Fibroblast of mammary gland (primary cell): ENCODE measurements around the gene ARHGAP19.

Source experiments
- DNase-seq: peaks from one replicate; pipeline ENCODE4 v3.0.0-alpha.2; 2010; ENCODE audit warnings: low read depth
- H3K4me3 ChIP-seq: 2 replicates; pipeline ENCODE4 v1.5.1; 2011; ENCODE audit warnings: low read depth, mild to moderate bottlenecking, low read length, moderate library complexity; ENCODE audit not compliant: control insufficient read depth
- TF ChIP-seq, protein P1 (sequence below): conservative IDR thresholded peaks from 2 replicates; pipeline ENCODE4 v1.5.1; 2011; ENCODE audit warnings: low read depth, low read length, inconsistent platforms; ENCODE audit not compliant: control insufficient read depth, insufficient read depth

ARHGAP19 gene

GRCh38 chr10:97254694-97255093, 37.7 kb downstream of the ARHGAP19 start:
- no peak for DNase-seq
- TF ChIP-seq, protein P1, sequence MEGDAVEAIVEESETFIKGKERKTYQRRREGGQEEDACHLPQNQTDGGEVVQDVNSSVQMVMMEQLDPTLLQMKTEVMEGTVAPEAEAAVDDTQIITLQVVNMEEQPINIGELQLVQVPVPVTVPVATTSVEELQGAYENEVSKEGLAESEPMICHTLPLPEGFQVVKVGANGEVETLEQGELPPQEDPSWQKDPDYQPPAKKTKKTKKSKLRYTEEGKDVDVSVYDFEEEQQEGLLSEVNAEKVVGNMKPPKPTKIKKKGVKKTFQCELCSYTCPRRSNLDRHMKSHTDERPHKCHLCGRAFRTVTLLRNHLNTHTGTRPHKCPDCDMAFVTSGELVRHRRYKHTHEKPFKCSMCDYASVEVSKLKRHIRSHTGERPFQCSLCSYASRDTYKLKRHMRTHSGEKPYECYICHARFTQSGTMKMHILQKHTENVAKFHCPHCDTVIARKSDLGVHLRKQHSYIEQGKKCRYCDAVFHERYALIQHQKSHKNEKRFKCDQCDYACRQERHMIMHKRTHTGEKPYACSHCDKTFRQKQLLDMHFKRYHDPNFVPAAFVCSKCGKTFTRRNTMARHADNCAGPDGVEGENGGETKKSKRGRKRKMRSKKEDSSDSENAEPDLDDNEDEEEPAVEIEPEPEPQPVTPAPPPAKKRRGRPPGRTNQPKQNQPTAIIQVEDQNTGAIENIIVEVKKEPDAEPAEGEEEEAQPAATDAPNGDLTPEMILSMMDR: no peak
- H3K4me3 ChIP-seq: no peak overlapping the region

DNA sequence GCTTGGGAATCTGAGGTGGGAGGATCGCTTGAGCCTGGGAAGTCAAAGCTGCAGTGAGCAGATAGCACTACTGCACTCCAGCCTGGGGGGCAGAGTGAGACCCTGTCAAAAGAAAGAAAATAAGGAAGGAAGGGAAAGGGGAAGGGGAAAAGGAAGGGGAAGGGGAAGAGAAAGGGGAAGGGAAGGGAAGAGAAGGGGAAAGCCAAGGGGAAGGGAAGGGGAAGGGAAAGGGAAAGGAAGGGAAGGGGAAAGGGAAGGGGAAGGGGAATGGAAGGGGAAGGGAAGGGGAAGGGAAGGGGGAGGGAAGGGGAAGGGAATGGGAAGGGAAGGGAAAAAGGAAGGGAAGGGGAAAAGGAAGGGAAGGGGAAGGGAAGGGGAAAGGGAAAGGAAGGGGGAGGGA, 41.5 kb downstream of the ARHGAP19 start:
- TF ChIP-seq, protein P1: no peak
- no peak overlapping the region for H3K4me3 ChIP-seq
- DNase-seq: no peak

- H3K4me3 ChIP-seq: no peak overlapping the region
- TF ChIP-seq, protein P1: no peak
- DNase-seq: no peak
Measured at GRCh38 chr10:97243836-97244235, 48.6 kb downstream of the ARHGAP19 start.

- H3K4me3 ChIP-seq: no peak overlapping the region
- DNase-seq: no peak
- TF ChIP-seq, protein P1: no peak
Measured at GRCh38 chr10:97238855-97239254, 53.6 kb downstream of the ARHGAP19 start.

- TF ChIP-seq, protein P1: no peak
- no peak for DNase-seq
- no peak overlapping the region for H3K4me3 ChIP-seq
Measured at GRCh38 chr10:97235353-97235752, 57.1 kb downstream of the ARHGAP19 start.

DNA sequence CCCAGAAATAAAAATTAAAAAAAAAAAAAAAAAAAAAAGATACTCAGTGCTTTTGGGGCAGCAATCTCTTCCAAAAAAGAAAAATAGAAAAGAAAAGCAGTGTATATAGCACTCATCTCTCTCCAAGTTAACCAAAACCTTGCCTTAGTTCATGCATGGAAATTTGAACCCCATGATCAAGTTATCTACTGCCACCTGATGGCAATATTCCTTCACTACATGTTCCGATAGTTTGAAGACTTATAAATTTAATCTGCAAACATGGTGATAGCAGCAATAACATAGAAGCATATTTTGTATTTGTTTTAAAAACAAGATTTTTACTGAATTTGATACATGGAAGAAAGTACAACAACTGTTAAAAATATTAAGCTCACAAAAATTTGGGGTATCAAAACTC, 58.0 kb downstream of the ARHGAP19 start:
- TF ChIP-seq, protein P1: peak; percentile 66
- no peak overlapping the region for H3K4me3 ChIP-seq
- peak; percentile 62 for DNase-seq

- DNase-seq: peak; percentile 60
- no peak overlapping the region for H3K4me3 ChIP-seq
- TF ChIP-seq, protein P1: no peak
Measured at GRCh38 chr10:97230146-97230545, 62.3 kb downstream of the ARHGAP19 start.
